Measurements from ENCODE around the gene PRKN. TPM values are rescaled to one million over a fixed set of nuclear protein-coding genes. Genes with fewer than 3 reads are reported as not detected.

Gene PRKN
- total RNA-seq, 1 experiment from 2014 or later: 2.0 TPM

DNA sequence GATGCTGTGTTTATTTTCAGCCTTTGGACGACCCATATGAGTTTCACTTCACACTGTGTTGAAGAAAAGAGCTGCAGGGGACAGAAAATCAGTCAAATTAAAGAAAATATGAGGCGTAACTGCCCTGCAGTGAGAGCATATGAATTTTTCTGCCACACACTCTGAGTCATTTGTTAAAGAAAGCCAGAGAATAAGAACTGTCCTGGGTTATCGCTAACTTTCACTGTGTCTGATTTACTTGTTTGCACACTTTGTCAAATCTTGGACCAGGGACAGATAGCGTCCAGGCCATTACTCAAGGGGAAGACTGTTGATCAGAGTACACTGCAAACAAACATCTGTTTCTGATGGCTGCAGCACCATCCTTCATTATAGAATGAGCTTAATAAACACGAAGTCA is 1326.9 kb downstream of the PRKN start:
- no peaks in the 10 kb centered on the region for H3K4me1 ChIP-seq (ENCODE audit: insufficient read depth, low read length)
- H3K79me2 ChIP-seq (ENCODE audit: insufficient read depth, low read length): no peaks in the 10 kb centered on the region
- no peak overlapping the region for H2BK15ac ChIP-seq (ENCODE audit: low read depth, low read length)
- no peak overlapping the region for H3K23ac ChIP-seq (ENCODE audit: insufficient read length, low read depth, low read length)
- H4K91ac ChIP-seq (ENCODE audit: insufficient read length, low read depth, low read length): no peak overlapping the region
- H2BK20ac ChIP-seq (ENCODE audit: low read depth, low read length, poor library complexity, severe bottlenecking): no peak overlapping the region
- H3K56ac ChIP-seq (ENCODE audit: insufficient read length, low read depth, low read length): no peak overlapping the region
- no peaks in the 10 kb centered on the region for H3K9me3 ChIP-seq (ENCODE audit: control insufficient read depth, low read depth, low read length)
- no peak overlapping the region for H2BK120ac ChIP-seq (ENCODE audit: low read depth, low read length, poor library complexity, severe bottlenecking)
- WGBS (ENCODE audit: extremely low coverage, insufficient read length, low lambda C conversion rate): no CpG with 5 or more reads among the region's 5 CpGs
- H3T11ph ChIP-seq (ENCODE audit: low read length): no peak overlapping the region
- H2AK5ac ChIP-seq (ENCODE audit: insufficient read length, low read length): no peak overlapping the region
- DNase-seq: no peak
- H3K27me3 Mint-ChIP-seq (ENCODE audit: low read depth): peaks cover 3% of the 10 kb centered on the region
- TF ChIP-seq, protein P1, sequence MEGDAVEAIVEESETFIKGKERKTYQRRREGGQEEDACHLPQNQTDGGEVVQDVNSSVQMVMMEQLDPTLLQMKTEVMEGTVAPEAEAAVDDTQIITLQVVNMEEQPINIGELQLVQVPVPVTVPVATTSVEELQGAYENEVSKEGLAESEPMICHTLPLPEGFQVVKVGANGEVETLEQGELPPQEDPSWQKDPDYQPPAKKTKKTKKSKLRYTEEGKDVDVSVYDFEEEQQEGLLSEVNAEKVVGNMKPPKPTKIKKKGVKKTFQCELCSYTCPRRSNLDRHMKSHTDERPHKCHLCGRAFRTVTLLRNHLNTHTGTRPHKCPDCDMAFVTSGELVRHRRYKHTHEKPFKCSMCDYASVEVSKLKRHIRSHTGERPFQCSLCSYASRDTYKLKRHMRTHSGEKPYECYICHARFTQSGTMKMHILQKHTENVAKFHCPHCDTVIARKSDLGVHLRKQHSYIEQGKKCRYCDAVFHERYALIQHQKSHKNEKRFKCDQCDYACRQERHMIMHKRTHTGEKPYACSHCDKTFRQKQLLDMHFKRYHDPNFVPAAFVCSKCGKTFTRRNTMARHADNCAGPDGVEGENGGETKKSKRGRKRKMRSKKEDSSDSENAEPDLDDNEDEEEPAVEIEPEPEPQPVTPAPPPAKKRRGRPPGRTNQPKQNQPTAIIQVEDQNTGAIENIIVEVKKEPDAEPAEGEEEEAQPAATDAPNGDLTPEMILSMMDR (conservative IDR thresholded peaks at IDR 0.05): no peak
- H4K8ac ChIP-seq (replicated peaks; ENCODE audit: insufficient read length, low read depth, low read length): no peak overlapping the region
- H3K79me1 ChIP-seq (ENCODE audit: insufficient read depth, low read depth, low read length, poor library complexity, severe bottlenecking): no peaks in the 10 kb centered on the region
- no peak overlapping the region for H3K14ac ChIP-seq (ENCODE audit: insufficient read depth, low read length)
- no peak overlapping the region for H3K27ac ChIP-seq (ENCODE audit: insufficient read length, low read depth, low read length)
- H3K23me2 ChIP-seq (ENCODE audit: insufficient read length, low read depth, low read length, poor library complexity, severe bottlenecking): no peaks in the 10 kb centered on the region
- no peak overlapping the region for H3K4ac ChIP-seq (ENCODE audit: low read depth, low read length)
- no peak overlapping the region for H2AFZ ChIP-seq (ENCODE audit: low read length)
- H3K4me3 Mint-ChIP-seq: no peak overlapping the region
- no peak overlapping the region for H3K4me2 ChIP-seq (ENCODE audit: insufficient read depth, insufficient read length, low read length)
- H4K5ac ChIP-seq (ENCODE audit: insufficient read length, low read depth, low read length): no peak overlapping the region
- no peak overlapping the region for H3K9ac ChIP-seq (ENCODE audit: extremely low read depth, insufficient read length, low read length)
- H2BK5ac ChIP-seq (ENCODE audit: insufficient read length, low read length): no peak overlapping the region
- H3K9me3 Mint-ChIP-seq: peaks cover 19 to 23% of the 10 kb centered on the region in 2 experiments
- peaks cover 0 to 11% of the 10 kb centered on the region in 2 experiments; a peak in 2 of 4 replicates for H3K4me1 Mint-ChIP-seq
- no peak overlapping the region for H2BK12ac ChIP-seq (ENCODE audit: insufficient read length, low read depth, low read length)
- no peaks in the 10 kb centered on the region for H4K20me1 ChIP-seq (ENCODE audit: control insufficient read depth, insufficient read depth, insufficient read length)
- H3K27me3 ChIP-seq (ENCODE audit: insufficient read depth, low read length): no peaks in the 10 kb centered on the region
- peaks cover 0 to 17% (median 7%) of the 10 kb centered on the region in 3 experiments; a peak in 3 of 7 replicates for H3K36me3 Mint-ChIP-seq (ENCODE audit: insufficient read depth in 1 of 3, low read depth in 3 of 3)
- no peak overlapping the region for H3K18ac ChIP-seq (ENCODE audit: insufficient read length, low read depth, low read length)
- no peak overlapping the region for H3K27ac Mint-ChIP-seq
